D721Med (cell line): ENCODE measurements around the gene DAZAP1.

Experiments
- DNase-seq: peaks from one replicate; pipeline ENCODE4 v3.0.0; 2011; ENCODE audit warnings: low spot score; ENCODE audit not compliant: insufficient read length
- FAIRE-seq: peaks from 2 replicates; lab custom pipeline; 2011; peaks lifted over from hg19 to GRCh38; lab: Jason Lieb, UNC
- TF ChIP-seq, protein P1 (sequence below): IDR thresholded peaks from 2 replicates; pipeline ENCODE4 v1.5.1; 2012; ENCODE audit warnings: mild to moderate bottlenecking, control low read depth; ENCODE audit not compliant: insufficient read depth; ENCODE audit errors: missing control alignments

Gene DAZAP1

DNA sequence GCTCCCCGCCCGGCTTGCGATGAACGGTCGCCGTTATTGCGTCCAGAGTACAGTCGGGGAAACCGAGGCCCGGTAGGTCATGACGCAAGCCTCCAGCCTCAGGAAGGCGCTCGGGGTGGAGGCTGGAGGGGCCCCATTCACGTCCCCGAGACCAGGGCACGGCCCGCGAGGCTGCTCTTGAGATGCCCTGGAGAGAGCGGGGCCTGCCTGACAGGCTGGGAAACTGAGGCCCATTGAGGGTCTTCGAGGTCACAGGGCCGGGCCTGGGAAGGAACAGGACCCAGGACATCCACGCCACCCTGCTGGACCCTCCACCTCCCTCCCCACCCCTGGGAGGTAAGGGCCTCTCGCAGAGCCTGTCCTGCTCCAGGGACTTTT lies 23.3 kb upstream of the DAZAP1 start:
- FAIRE-seq: no peak
- TF ChIP-seq, protein P1, sequence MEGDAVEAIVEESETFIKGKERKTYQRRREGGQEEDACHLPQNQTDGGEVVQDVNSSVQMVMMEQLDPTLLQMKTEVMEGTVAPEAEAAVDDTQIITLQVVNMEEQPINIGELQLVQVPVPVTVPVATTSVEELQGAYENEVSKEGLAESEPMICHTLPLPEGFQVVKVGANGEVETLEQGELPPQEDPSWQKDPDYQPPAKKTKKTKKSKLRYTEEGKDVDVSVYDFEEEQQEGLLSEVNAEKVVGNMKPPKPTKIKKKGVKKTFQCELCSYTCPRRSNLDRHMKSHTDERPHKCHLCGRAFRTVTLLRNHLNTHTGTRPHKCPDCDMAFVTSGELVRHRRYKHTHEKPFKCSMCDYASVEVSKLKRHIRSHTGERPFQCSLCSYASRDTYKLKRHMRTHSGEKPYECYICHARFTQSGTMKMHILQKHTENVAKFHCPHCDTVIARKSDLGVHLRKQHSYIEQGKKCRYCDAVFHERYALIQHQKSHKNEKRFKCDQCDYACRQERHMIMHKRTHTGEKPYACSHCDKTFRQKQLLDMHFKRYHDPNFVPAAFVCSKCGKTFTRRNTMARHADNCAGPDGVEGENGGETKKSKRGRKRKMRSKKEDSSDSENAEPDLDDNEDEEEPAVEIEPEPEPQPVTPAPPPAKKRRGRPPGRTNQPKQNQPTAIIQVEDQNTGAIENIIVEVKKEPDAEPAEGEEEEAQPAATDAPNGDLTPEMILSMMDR: no peak
- DNase-seq: no peak

DNA sequence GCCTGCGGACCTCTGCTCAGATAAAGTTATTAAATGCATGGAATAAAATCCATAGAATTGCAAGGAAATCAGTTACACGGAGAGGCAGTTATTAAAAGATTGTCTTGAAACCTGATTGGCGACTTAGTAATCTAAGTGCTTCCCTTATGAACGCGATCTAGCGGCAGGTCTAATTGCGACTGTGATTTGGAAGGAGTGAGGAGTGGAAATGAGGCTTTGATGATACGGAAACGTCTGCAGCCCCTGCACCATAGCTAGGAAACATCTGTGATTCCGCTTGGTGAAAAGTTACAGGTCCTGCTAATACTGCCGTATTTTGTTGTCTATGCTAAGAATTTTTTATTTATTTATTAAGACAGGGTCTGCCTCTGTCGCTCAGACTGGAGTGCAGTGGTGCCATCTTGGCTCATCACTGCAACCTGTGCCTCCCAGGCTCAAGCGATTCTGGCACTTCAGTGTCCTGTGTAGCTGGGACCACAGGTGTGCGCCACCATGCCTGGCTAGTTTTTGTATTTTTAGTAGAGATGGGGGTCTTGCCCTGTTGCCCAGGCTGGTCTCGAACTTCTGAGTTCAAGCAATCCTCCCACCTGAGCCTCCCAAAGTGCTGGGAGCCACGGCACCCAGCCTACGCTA lies 22.8 kb upstream of the DAZAP1 start:
- TF ChIP-seq, protein P1: no peak
- DNase-seq (no peak), FAIRE-seq (no peak)

DNA sequence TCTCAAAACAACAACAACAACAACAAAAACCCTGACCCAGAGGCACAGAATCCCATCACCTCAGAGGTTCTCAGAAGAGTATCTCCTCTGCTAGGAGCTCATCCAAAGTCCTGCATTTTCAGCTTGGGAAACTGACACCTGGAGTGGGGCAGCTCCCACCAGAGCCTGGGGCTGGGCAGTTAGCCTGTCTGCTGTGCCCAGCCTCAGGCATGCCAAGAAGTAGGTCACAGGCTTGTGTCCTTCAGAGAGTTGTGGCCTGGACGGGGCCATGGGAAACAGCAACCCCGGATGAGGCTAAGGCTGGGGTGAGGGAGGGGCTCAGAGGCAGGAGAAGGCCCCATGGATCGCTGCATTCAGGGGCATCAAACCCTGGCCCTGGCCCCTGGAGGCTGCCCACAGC lies 21.6 kb upstream of the DAZAP1 start:
- FAIRE-seq (no peak), DNase-seq (no peak)
- TF ChIP-seq, protein P1: no peak

DNA sequence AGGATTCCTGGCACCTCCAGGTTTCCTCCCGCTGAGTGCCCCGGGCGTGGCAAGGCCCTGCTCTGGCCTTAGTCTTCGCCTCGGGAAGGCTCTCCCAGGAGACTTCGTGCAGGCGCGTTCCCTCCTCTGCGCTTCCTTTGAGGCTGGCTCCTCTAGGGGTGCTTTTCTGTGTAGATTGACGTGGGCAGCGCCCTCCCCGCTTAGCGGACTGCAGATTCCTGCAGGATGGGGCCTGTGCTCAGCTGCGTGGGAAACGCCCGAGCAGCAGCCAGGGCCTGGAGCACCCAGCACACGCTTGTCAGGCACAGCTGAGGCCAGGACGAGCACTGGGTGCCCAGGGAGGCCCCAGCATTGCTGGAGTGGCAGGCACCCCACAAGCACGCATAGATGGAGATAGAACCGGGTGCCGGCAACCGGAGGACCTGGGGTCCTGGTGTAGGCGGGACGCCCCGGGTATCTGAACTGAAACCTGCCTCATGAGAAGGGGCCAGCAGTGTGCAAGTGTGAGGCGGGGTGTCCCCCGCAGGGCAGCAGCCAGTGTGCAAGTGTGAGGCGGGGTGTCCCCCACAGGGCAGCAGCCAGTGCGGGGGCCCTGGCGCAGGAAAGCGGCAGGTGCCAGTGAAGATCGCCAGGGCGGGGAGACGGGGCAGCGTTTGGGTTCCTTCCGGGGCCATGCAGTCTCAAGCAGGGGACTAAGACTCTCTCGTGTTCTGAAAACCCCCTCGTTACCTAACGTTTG lies 20.3 kb upstream of the DAZAP1 start:
- no peak for FAIRE-seq
- no peak for DNase-seq
- TF ChIP-seq, protein P1: no peak

DNA sequence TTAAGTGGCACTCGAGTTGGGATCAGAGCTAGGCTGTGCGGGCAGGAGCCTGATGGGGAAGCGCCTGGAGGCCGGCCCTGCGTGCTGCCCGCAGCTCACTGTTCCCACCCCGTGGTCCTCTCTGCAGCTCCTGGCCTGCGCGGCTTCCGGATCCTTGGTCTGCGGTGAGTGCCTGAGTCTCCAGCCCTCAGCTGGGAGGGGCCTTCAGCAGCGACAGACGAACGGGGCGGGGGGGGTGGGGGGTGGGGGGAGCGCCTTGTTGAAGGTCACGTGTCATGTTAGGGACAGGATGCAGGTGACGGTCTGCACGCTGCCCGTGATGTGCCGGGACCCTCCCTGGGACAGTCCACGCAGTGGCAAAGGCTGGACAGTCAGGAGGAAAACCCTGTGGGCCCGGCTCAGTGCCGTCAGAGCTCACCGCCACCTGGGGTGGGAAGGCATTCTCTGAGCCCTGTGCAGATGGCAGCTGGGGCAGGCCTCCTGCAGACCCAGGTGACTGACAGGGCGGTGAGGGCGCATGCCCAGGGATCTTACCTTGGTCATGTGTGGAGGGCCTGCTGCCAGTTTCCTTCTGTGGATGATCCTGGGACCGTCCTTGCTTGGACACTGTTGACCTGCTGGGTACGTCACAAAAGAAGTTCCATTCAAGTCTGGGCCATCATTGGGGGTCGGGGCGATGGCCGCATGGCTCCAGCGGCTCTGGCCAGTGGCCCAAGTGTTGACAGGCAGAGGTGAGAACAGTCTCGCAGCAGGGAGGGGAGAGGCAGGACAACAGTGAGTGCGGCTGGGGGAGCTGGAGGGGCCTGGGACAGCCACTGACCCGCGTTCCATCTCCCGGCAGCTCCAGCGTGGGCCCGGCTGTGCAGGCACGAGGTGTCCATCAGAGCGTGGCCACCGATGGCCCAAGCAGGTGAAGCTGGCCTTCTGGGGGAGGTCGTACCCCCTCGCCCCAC lies 19.4 kb upstream of the DAZAP1 start:
- FAIRE-seq (no peak), DNase-seq (no peak)
- TF ChIP-seq, protein P1: no peak

DNA sequence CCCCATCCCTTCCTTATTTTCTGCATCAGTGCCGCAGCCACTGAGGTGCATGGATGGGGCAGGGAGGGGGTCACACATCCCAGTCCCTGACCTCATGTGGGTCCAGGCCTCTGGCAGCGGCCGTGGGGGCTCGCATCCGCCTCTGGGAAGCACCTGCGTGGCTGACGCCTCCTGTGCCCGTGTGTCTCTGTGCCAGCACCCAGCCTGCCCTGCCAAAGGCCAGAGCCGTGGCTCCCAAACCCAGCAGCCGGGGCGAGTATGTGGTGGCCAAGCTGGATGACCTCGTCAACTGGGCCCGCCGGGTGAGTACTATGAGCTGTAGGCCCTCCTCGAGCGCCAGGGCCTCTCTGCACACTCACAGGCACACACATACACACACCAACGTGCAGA lies 18.8 kb upstream of the DAZAP1 start:
- TF ChIP-seq, protein P1: no peak
- no peak for FAIRE-seq
- no peak for DNase-seq
